ENCODE results near the gene NR1H4.

The NR1H4 gene

DNA sequence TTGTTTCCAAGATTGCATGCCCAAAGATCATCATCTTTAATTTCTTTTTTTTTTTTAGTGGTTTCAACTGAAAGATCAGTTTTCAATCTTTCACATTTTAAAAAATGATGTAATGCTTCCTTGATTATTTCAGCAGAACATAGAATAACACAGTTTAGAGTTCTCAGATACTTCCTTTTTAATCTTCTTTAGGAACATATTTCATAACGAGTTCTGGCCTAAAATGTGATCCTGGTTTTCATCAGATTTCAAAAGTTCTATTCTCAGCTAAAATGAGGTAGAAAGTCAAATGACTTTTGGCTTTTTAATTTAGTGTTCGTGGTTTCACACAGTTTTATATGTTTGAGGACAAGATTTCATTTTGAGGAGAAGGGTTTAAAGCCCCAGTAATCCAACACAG is 40.0 kb upstream of the NR1H4 start:
- Histone ChIP-seq H3K27me3 (ENCODE audit: insufficient read depth, low read length, poor library complexity, severe bottlenecking) (no peaks in the 10 kb centered on the region), H3K9me3 (ENCODE audit: insufficient read depth, low read depth, low read length) (no peaks in the 10 kb centered on the region), H3K9me2 (replicated peaks; ENCODE audit: low read depth, low read length) (no peaks in the 10 kb centered on the region), H3K4me1 (ENCODE audit: insufficient read depth, low read length, poor library complexity, severe bottlenecking) (no peaks in the 10 kb centered on the region), H3K79me2 (ENCODE audit: insufficient read depth, low read length) (no peaks in the 10 kb centered on the region), H3K4me2 (ENCODE audit: low read depth, low read length, poor library complexity, severe bottlenecking) (no peak overlapping the region), H3K9ac (ENCODE audit: low read depth, low read length, poor library complexity, severe bottlenecking) (no peak overlapping the region), H4K20me1 (ENCODE audit: insufficient read depth, low read length, poor library complexity, severe bottlenecking) (no peaks in the 10 kb centered on the region), H3K36me3 (ENCODE audit: insufficient read depth, low read length) (no peaks in the 10 kb centered on the region), H3K4me3 (ENCODE audit: low read length, poor library complexity, severe bottlenecking) (no peak overlapping the region), H2AFZ (ENCODE audit: low read length) (no peak overlapping the region), H3F3A (ENCODE audit: low read depth) (no peaks in the 10 kb centered on the region)
- TF ChIP-seq, protein P1, sequence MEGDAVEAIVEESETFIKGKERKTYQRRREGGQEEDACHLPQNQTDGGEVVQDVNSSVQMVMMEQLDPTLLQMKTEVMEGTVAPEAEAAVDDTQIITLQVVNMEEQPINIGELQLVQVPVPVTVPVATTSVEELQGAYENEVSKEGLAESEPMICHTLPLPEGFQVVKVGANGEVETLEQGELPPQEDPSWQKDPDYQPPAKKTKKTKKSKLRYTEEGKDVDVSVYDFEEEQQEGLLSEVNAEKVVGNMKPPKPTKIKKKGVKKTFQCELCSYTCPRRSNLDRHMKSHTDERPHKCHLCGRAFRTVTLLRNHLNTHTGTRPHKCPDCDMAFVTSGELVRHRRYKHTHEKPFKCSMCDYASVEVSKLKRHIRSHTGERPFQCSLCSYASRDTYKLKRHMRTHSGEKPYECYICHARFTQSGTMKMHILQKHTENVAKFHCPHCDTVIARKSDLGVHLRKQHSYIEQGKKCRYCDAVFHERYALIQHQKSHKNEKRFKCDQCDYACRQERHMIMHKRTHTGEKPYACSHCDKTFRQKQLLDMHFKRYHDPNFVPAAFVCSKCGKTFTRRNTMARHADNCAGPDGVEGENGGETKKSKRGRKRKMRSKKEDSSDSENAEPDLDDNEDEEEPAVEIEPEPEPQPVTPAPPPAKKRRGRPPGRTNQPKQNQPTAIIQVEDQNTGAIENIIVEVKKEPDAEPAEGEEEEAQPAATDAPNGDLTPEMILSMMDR (conservative IDR thresholded peaks at IDR 0.05; ENCODE audit: low read length) = no peak
- TF ChIP-seq EZH2phosphoT487 (IDR thresholded peaks at IDR 0.05; ENCODE audit: borderline replicate concordance) = no peak

DNA sequence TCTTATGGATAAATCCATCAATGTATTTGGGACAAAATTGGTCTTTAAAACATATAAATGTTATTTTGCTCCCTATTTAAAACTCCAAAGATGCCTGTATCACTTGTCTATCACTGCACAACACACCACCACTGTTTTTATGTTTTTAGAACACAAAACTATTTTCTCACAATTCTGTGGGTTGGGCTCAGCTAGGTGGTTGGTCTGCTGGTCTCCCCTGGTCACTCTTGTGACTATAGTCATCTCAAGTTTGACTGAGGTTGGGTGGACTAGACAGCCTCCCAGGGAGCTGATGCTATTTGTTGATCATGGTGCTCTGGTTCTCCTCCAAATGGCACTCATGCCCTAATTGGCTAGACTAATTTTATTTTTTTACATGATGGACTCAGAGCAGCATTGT is 39.5 kb upstream of the NR1H4 start:
- TF ChIP-seq, protein P1 (conservative IDR thresholded peaks at IDR 0.05; ENCODE audit: low read length) = no peak
- TF ChIP-seq EZH2phosphoT487 (IDR thresholded peaks at IDR 0.05; ENCODE audit: borderline replicate concordance) = no peak
- Histone ChIP-seq H3K9me3 (ENCODE audit: insufficient read depth, low read depth, low read length) (no peaks in the 10 kb centered on the region), H3K4me3 (ENCODE audit: low read length, poor library complexity, severe bottlenecking) (no peak overlapping the region), H4K20me1 (ENCODE audit: insufficient read depth, low read length, poor library complexity, severe bottlenecking) (no peaks in the 10 kb centered on the region), H3K9me2 (replicated peaks; ENCODE audit: low read depth, low read length) (no peaks in the 10 kb centered on the region), H3K27me3 (ENCODE audit: insufficient read depth, low read length, poor library complexity, severe bottlenecking) (no peaks in the 10 kb centered on the region), H3K9ac (ENCODE audit: low read depth, low read length, poor library complexity, severe bottlenecking) (no peak overlapping the region), H3K4me2 (ENCODE audit: low read depth, low read length, poor library complexity, severe bottlenecking) (no peak overlapping the region), H3K79me2 (ENCODE audit: insufficient read depth, low read length) (no peaks in the 10 kb centered on the region), H3F3A (ENCODE audit: low read depth) (no peaks in the 10 kb centered on the region), H3K36me3 (ENCODE audit: insufficient read depth, low read length) (no peaks in the 10 kb centered on the region), H2AFZ (ENCODE audit: low read length) (no peak overlapping the region), H3K4me1 (ENCODE audit: insufficient read depth, low read length, poor library complexity, severe bottlenecking) (no peaks in the 10 kb centered on the region)

DNA sequence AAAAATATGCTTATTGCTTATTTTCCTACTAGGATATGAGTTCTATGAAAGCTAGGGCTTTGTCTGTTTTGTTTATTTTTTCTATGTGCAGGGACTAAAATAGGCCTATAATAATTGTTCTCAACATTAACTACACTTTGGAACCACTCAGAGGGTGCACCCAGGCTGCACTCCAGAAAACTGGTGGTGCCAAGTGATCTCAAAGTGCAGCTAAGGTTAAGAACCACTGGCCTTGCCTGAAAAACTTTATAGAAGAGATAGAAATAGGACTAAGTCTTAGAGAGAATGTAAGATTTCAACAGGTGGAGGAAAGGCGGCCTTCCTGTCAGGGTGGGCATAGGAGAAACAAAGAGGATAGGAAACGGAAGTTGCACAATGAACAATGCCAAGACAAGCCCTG is 37.7 kb upstream of the NR1H4 start:
- Histone ChIP-seq H4K20me1 (ENCODE audit: insufficient read depth, low read length, poor library complexity, severe bottlenecking) (no peaks in the 10 kb centered on the region), H3K9me3 (ENCODE audit: insufficient read depth, low read depth, low read length) (no peaks in the 10 kb centered on the region), H3K36me3 (ENCODE audit: insufficient read depth, low read length) (no peaks in the 10 kb centered on the region), H3K4me3 (ENCODE audit: low read length, poor library complexity, severe bottlenecking) (no peak overlapping the region), H3K27me3 (ENCODE audit: insufficient read depth, low read length, poor library complexity, severe bottlenecking) (no peaks in the 10 kb centered on the region), H3K79me2 (ENCODE audit: insufficient read depth, low read length) (no peaks in the 10 kb centered on the region), H3K4me1 (ENCODE audit: insufficient read depth, low read length, poor library complexity, severe bottlenecking) (no peaks in the 10 kb centered on the region), H3K9me2 (replicated peaks; ENCODE audit: low read depth, low read length) (no peaks in the 10 kb centered on the region), H3K4me2 (ENCODE audit: low read depth, low read length, poor library complexity, severe bottlenecking) (no peak overlapping the region), H3F3A (ENCODE audit: low read depth) (no peaks in the 10 kb centered on the region), H2AFZ (ENCODE audit: low read length) (no peak overlapping the region), H3K9ac (ENCODE audit: low read depth, low read length, poor library complexity, severe bottlenecking) (no peak overlapping the region)
- TF ChIP-seq, protein P1 (conservative IDR thresholded peaks at IDR 0.05; ENCODE audit: low read length) = no peak

Data from Loucy (cell line).